ENCODE data around the gene SMIM36. TPM values are rescaled to one million over a fixed set of nuclear protein-coding genes. Genes with fewer than 3 reads are reported as not detected.

The SMIM36 gene
- total RNA-seq, result not detected
- not detected for polyA plus RNA-seq
- long read RNA-seq, donor 1, result 0 reads
- long read RNA-seq, donor 2, result 0 reads
- long read RNA-seq, donor 3, result 0 reads

DNA sequence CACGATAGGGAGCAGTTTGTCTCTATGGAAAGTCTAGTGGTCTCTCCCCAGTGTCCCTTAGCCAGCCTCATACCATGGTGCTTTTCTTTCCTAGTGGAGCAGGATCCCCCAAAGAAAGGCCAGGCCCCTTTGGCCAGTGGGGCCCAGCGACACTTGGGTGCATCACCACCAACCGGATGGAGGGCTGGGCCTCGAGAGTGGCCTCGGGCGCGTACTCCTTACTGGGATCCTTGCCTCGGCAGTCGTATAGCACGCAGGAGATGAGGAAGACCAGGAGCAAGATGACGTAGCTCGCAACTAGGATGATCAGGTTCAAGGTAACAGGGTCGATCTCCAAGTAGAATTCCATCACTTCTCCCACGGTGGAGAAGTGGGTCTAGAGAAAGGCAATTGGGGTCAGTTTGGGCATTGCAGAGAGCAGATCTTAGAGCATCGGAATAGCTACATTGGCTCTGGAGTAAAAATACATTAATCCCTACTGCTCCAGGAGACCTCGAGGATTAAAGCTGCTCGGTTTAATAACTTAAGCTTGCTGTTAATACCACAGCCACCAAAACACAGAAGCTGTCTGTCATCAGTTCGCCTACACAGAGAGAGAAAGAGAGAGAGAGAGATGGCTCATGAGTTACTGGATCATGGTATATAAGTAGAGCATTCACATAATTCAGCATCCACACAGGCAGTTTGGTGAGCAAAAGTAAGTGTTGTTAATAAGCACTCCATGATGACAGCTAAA lies at the start of gene SMIM36:
Gene SMIM36, minus strand, starts transcription at position 467 of the 736 bp plus-strand sequence.
- TF ChIP-seq, protein P1, sequence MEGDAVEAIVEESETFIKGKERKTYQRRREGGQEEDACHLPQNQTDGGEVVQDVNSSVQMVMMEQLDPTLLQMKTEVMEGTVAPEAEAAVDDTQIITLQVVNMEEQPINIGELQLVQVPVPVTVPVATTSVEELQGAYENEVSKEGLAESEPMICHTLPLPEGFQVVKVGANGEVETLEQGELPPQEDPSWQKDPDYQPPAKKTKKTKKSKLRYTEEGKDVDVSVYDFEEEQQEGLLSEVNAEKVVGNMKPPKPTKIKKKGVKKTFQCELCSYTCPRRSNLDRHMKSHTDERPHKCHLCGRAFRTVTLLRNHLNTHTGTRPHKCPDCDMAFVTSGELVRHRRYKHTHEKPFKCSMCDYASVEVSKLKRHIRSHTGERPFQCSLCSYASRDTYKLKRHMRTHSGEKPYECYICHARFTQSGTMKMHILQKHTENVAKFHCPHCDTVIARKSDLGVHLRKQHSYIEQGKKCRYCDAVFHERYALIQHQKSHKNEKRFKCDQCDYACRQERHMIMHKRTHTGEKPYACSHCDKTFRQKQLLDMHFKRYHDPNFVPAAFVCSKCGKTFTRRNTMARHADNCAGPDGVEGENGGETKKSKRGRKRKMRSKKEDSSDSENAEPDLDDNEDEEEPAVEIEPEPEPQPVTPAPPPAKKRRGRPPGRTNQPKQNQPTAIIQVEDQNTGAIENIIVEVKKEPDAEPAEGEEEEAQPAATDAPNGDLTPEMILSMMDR (IDR thresholded peaks at IDR 0.05), result no peak
- Histone ChIP-seq H3K4me3 (no peak within 1 kb of the TSS), H3K27ac (no peak within 1 kb of the TSS), H3K36me3 (no peaks in the 10 kb centered on the region), H3K27me3 (no peaks in the 10 kb centered on the region), H3K9me3 (no peaks in the 10 kb centered on the region), H3K4me1 (peaks cover 0 to 7% (median 0%) of the 10 kb centered on the region in 9 donors)
- DNase-seq (no peak), ATAC-seq (no peak)
- intact Hi-C loops (cut with DNase I), result loop anchor here in 9 of 10 donors (5.0 to 10.0 kb wide), 8 partner anchors 89 to 526 kb away; partner anchors contain the start of gene MMD (in 1 of the 9)
- 92 to 94% methylated on average over 18 of the region's 18 CpGs for WGBS, 2 donors

DNA sequence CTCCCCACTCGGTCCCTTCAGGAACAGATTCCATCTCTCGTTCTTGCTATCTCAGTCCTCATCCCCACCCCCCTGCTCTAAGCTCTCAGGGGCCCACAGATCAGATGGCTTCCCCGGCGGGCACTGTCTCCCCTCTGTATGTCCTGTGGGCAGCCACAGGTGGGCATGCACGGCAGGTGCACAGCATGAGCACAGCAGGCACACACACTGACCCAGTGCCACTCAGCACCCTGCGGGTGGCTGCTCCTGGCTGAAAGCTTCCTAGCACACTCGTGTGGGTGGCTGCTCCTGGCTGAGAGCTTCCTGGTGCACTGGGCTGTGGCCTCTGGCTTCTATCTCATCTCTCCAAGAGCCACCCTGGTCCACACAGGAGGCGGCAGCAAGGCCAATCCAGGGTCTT lies 44.5 kb upstream of the SMIM36 start:
- ATAC-seq (no peak), DNase-seq (no peak)
- Histone ChIP-seq H3K4me3 (no peak overlapping the region), H3K27ac (no peak overlapping the region), H3K4me1 (no peaks in the 10 kb centered on the region), H3K27me3 (peaks cover 0 to 12% (median 0%) of the 10 kb centered on the region in 7 donors), H3K9me3 (no peaks in the 10 kb centered on the region), H3K36me3 (no peaks in the 10 kb centered on the region)
- TF ChIP-seq, protein P1 (IDR thresholded peaks at IDR 0.05), result no peak
- 73 to 78% methylated on average over 8 of the region's 8 CpGs for WGBS, 2 donors
- intact Hi-C loops (cut with DNase I), result loop anchor here in 1 of 10 donors (10.0 kb wide), 1 partner anchor 69 kb away; no protein-coding TSS in a partner anchor

DNA sequence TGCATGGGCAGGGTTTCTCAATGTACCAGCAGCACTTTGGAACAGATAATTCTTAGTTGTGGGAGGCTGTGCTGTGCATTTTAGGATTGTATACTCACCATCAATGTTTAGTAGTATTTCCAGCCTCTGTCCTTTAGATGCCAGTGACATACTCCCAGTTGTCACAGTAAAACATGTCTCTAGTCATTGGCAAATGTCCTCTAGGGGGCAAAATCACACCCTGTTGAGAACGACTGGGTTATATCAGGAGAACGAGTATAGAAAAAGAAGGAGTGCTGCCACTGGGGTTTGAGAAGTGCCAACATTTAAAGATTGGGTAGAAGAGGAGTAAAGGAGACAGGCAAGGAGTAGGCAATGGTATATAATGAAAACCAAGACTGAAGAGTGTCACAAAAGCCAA lies 37.9 kb upstream of the SMIM36 start:
- Histone ChIP-seq H3K9me3 (peaks cover 0 to 8% (median 0%) of the 10 kb centered on the region in 11 donors), H3K4me1 (no peaks in the 10 kb centered on the region), H3K27ac (no peak overlapping the region), H3K27me3 (peaks cover 0 to 21% (median 3%) of the 10 kb centered on the region in 7 donors), H3K4me3 (no peak overlapping the region), H3K36me3 (no peaks in the 10 kb centered on the region)
- TF ChIP-seq, protein P1 (IDR thresholded peaks at IDR 0.05), result peak in 6 of 9 donors; percentile 10 to 45 (median 29)
- DNase-seq (no peak), ATAC-seq (no peak)
- 12 to 24% methylated on average over 2 of the region's 2 CpGs for WGBS, 2 donors
- intact Hi-C loops (cut with DNase I), result no loop called here

- no peak for ATAC-seq
- Histone ChIP-seq H3K4me3 (no peak overlapping the region), H3K36me3 (no peaks in the 10 kb centered on the region), H3K27me3 (peaks cover 0 to 30% (median 3%) of the 10 kb centered on the region in 7 donors), H3K4me1 (no peaks in the 10 kb centered on the region), H3K9me3 (peaks cover 0 to 12% (median 0%) of the 10 kb centered on the region in 11 donors), H3K27ac (no peak overlapping the region)
- TF ChIP-seq, protein P1 (IDR thresholded peaks at IDR 0.05), result no peak
- intact Hi-C loops (cut with DNase I), result no loop called here
- no peak for DNase-seq
- WGBS, 2 donors, result 82 to 95% methylated on average over 1 of the region's 1 CpG
Measured at GRCh38 chr17:55546991-55547664, 35.9 kb upstream of the SMIM36 start.
